ENCODE results near the gene SELENOO.

SELENOO gene

GRCh38 chr22:50175921-50176849 lies 24.6 kb upstream of the SELENOO start:
- Histone ChIP-seq H3K4me1 (ENCODE audit: insufficient read depth, low read length) (no peaks in the 10 kb centered on the region), H3K27ac (ENCODE audit: low read length) (no peak overlapping the region), H3K4me2 (ENCODE audit: insufficient read depth, low read length) (no peak overlapping the region), H3K79me2 (ENCODE audit: insufficient read depth, low read length) (no peaks in the 10 kb centered on the region), H2AFZ (ENCODE audit: low read depth, low read length) (no peak overlapping the region), H3K36me3 (ENCODE audit: insufficient read depth, low read length) (no peaks in the 10 kb centered on the region), H3K9ac (ENCODE audit: low read depth, low read length) (no peak overlapping the region), H3K27me3 (ENCODE audit: insufficient read depth, low read length, poor library complexity) (peaks cover 8% of the 10 kb centered on the region), H4K20me1 (ENCODE audit: insufficient read depth, low read length) (no peaks in the 10 kb centered on the region), H3K4me3 (ENCODE audit: low read depth in 1 of 2, low read length in 2 of 2) (no peak overlapping the region), H3K9me3 (ENCODE audit: insufficient read depth, low read length, severe bottlenecking) (no peaks in the 10 kb centered on the region)
- DNase-seq, result no peak
- no peak for ATAC-seq (ENCODE audit: insufficient read depth, low read depth)
- TF ChIP-seq, protein P1, sequence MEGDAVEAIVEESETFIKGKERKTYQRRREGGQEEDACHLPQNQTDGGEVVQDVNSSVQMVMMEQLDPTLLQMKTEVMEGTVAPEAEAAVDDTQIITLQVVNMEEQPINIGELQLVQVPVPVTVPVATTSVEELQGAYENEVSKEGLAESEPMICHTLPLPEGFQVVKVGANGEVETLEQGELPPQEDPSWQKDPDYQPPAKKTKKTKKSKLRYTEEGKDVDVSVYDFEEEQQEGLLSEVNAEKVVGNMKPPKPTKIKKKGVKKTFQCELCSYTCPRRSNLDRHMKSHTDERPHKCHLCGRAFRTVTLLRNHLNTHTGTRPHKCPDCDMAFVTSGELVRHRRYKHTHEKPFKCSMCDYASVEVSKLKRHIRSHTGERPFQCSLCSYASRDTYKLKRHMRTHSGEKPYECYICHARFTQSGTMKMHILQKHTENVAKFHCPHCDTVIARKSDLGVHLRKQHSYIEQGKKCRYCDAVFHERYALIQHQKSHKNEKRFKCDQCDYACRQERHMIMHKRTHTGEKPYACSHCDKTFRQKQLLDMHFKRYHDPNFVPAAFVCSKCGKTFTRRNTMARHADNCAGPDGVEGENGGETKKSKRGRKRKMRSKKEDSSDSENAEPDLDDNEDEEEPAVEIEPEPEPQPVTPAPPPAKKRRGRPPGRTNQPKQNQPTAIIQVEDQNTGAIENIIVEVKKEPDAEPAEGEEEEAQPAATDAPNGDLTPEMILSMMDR (IDR thresholded peaks at IDR 0.05; ENCODE audit: borderline replicate concordance, extremely low read depth, low read length, poor library complexity, severe bottlenecking), result no peak
- TF ChIP-seq EZH2 (IDR thresholded peaks at IDR 0.05; ENCODE audit: borderline replicate concordance, low read depth, low read length, severe bottlenecking), result no peak

DNA sequence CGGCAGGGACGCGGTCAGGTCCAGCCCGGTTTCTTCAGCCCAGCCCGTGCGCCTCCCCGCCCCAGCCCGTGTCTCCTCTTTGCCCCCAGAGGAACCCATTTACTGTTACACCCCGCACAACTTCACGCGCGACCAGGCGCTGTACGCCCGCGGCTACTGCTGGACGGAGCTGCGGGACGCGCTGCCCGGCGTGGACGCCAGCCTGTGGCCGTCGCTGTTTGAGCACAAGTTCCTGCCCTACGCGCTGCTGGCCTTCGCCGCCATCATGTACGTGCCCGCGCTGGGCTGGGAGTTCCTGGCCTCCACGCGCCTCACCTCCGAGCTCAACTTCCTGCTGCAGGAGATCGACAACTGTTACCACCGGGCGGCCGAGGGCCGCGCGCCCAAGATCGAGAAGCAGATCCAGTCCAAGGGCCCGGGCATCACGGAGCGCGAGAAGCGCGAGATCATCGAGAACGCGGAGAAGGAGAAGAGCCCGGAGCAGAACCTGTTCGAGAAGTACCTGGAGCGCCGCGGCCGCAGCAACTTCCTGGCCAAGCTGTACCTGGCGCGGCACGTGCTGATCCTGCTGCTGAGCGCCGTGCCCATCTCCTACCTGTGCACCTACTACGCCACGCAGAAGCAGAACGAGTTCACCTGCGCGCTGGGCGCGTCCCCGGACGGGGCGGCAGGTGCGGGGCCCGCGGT lies 23.8 kb upstream of the SELENOO start:
- H3K27ac ChIP-seq (ENCODE audit: low read length), result no peak overlapping the region
- H3K79me2 ChIP-seq (ENCODE audit: insufficient read depth, low read length), result no peaks in the 10 kb centered on the region
- H3K4me2 ChIP-seq (ENCODE audit: insufficient read depth, low read length), result no peak overlapping the region
- TF ChIP-seq EZH2 (IDR thresholded peaks at IDR 0.05; ENCODE audit: borderline replicate concordance, low read depth, low read length, severe bottlenecking), result no peak
- TF ChIP-seq, protein P1 (IDR thresholded peaks at IDR 0.05; ENCODE audit: borderline replicate concordance, extremely low read depth, low read length, poor library complexity, severe bottlenecking), result no peak
- no peak overlapping the region for H3K9ac ChIP-seq (ENCODE audit: low read depth, low read length)
- DNase-seq (no peak), ATAC-seq (ENCODE audit: insufficient read depth, low read depth) (no peak)
- no peaks in the 10 kb centered on the region for H3K36me3 ChIP-seq (ENCODE audit: insufficient read depth, low read length)
- no peak overlapping the region for H2AFZ ChIP-seq (ENCODE audit: low read depth, low read length)
- H4K20me1 ChIP-seq (ENCODE audit: insufficient read depth, low read length), result no peaks in the 10 kb centered on the region
- H3K4me1 ChIP-seq (ENCODE audit: insufficient read depth, low read length), result no peaks in the 10 kb centered on the region
- no peaks in the 10 kb centered on the region for H3K9me3 ChIP-seq (ENCODE audit: insufficient read depth, low read length, severe bottlenecking)
- H3K4me3 ChIP-seq (ENCODE audit: low read depth in 1 of 2, low read length in 2 of 2), result no peak overlapping the region
- H3K27me3 ChIP-seq (ENCODE audit: insufficient read depth, low read length, poor library complexity), result peaks cover 8% of the 10 kb centered on the region

- Histone ChIP-seq H4K20me1 (ENCODE audit: insufficient read depth, low read length) (no peaks in the 10 kb centered on the region), H3K4me2 (ENCODE audit: insufficient read depth, low read length) (no peak overlapping the region)
- no peak for DNase-seq
Observed at GRCh38 chr22:50177537-50178470, 23.0 kb upstream of the SELENOO start.

More at GRCh38 chr22:50177537-50178470, 23.0 kb upstream of the SELENOO start:
- no peak overlapping the region for H2AFZ ChIP-seq (ENCODE audit: low read depth, low read length)
- H3K36me3 ChIP-seq (ENCODE audit: insufficient read depth, low read length), result no peaks in the 10 kb centered on the region
- no peak for ATAC-seq (ENCODE audit: insufficient read depth, low read depth)
- no peak overlapping the region for H3K27ac ChIP-seq (ENCODE audit: low read length)
- no peak overlapping the region for H3K9ac ChIP-seq (ENCODE audit: low read depth, low read length)
- TF ChIP-seq EZH2 (IDR thresholded peaks at IDR 0.05; ENCODE audit: borderline replicate concordance, low read depth, low read length, severe bottlenecking), result no peak
- TF ChIP-seq, protein P1 (IDR thresholded peaks at IDR 0.05; ENCODE audit: borderline replicate concordance, extremely low read depth, low read length, poor library complexity, severe bottlenecking), result no peak
- no peak overlapping the region for H3K4me3 ChIP-seq (ENCODE audit: low read depth in 1 of 2, low read length in 2 of 2)
- no peaks in the 10 kb centered on the region for H3K79me2 ChIP-seq (ENCODE audit: insufficient read depth, low read length)
- H3K9me3 ChIP-seq (ENCODE audit: insufficient read depth, low read length, severe bottlenecking), result no peaks in the 10 kb centered on the region
- no peaks in the 10 kb centered on the region for H3K4me1 ChIP-seq (ENCODE audit: insufficient read depth, low read length)
- H3K27me3 ChIP-seq (ENCODE audit: insufficient read depth, low read length, poor library complexity), result peaks cover 8% of the 10 kb centered on the region

All from DND-41 (cell line).